ENCODE measurements around the gene ZAR1L. TPM values are rescaled to one million over a fixed set of nuclear protein-coding genes. Genes with fewer than 3 reads are reported as not detected.
A peak's percentile ranks its signal among the peaks of the same experiment; 100 is the strongest.

Gene ZAR1L
- total RNA-seq, 2 experiments from 2014 or later, result 0.20 to 0.21 TPM

DNA sequence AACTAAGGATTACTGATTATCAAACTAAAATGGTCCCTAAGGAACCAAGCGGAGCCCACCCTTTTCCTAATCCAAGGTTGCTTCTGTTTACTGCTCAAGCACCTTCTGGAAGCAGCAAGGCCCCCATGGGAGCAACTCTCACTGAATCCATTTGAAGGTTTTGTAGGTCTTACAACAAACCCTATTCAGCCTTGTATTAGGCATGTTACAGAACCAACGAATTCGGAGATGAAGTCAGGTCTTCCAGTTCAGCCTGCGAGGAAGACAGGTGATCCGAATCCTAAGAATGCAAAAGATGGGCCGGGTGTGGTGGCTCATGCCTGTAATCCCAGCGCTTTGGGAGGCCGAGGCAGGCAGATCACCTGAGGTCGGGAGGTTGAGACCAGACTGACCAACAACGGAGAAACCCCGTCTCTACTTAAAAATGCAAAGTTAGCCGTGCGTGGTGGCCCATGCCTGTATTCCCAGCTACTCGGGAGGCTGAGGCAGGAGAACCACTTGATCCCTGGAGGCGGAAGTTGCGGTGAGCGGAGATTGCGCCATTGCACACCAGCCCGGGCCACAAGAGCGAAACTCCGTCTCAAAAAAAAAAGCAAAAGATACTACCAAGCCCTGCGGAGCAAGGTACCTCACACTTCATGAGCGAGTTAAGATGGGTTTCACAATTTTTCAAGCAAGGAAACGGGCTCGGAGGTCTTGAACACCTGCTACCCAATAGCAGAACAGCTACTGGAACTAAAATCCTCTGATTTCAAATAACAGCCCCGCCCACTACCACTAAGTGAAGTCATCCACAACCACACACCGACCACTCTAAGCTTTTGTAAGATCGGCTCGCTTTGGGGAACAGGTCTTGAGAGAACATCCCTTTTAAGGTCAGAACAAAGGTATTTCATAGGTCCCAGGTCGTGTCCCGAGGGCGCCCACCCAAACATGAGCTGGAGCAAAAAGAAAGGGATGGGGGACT, 609 bp downstream of the ZAR1L start:
- no peaks in the 10 kb centered on the region for H3K9me3 Mint-ChIP-seq
- H3K4me1 Mint-ChIP-seq, result peaks cover 17% of the 10 kb centered on the region
- H3K27ac Mint-ChIP-seq, result peak overlapping the region; percentile 100
- peak overlapping the region; percentile 89 for H3K4me3 Mint-ChIP-seq
- H3K36me3 Mint-ChIP-seq, result peaks cover 14% of the 10 kb centered on the region
- no peaks in the 10 kb centered on the region for H3K27me3 Mint-ChIP-seq
- peak; percentile 61 for DNase-seq

DNA sequence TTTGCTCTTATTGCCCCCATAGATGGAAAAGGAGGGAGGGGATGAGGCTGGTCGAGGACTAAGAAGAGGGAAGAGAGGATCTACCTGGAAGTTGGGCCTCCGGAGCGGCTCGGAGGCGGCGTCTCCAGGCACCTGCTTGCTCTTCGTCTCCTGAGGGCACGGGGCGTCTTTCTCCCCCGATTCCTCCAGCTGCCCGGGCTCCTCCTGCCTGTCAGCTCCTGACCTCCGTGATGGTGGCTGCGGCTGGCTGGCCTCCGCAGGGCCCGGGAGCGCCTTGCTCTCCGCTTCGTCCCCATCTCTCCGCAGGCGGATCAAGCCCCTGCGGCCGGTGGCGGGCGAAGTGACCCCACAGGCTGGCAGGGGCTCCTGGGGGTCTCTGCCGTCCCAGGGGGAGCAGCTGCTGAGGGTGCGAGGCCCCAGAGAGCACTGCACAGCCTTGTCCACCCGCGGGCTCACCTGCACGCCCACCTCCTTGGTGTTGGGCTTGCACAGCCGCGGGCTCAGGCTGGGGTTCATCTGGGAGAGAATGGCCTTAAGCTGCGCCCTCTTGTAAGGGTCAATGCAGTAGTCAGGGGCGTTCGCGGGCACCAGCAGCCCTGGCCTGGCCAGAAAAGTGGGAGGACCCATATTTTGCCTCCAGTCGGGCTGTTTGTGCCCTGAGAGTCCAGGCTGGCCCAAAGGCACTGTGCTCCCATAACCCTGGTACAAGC, 3.8 kb downstream of the ZAR1L start:
- no peaks in the 10 kb centered on the region for H3K36me3 Mint-ChIP-seq
- no peaks in the 10 kb centered on the region for H3K27me3 Mint-ChIP-seq
- no peak for DNase-seq
- no peak overlapping the region for H3K4me3 Mint-ChIP-seq
- no peak overlapping the region for H3K27ac Mint-ChIP-seq
- no peaks in the 10 kb centered on the region for H3K9me3 Mint-ChIP-seq
- peaks cover 23% of the 10 kb centered on the region for H3K4me1 Mint-ChIP-seq

DNA sequence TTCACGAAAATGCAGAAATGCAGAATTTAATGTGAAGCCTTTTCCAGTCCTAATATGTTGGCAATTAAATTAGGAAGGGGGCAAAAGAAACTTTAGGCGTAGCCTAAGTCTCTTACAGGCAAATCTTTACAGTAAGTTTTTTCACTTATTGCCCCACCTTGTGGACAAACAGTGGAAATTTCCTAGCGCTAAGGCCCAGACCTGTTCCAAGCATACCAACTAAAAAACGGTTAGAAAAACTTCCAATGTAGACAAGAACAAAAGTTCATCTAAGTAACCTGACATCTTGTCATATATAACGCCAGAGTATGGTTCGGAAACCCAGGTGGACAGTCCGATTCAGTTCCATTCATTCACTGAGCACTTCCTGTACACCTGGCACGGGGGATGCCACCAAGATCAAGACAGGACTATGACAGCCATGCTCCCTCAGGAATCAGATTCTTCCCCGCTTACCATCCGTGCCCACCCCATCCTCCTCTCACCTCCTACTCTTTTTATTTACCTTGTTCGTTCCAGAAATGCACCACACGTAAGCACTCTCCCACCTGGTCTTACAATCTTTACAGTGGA, 4.9 kb downstream of the ZAR1L start:
- H3K9me3 Mint-ChIP-seq, result no peaks in the 10 kb centered on the region
- H3K27ac Mint-ChIP-seq, result no peak overlapping the region
- no peak for DNase-seq
- no peak overlapping the region for H3K4me3 Mint-ChIP-seq
- H3K4me1 Mint-ChIP-seq, result peaks cover 20% of the 10 kb centered on the region
- no peaks in the 10 kb centered on the region for H3K27me3 Mint-ChIP-seq
- no peaks in the 10 kb centered on the region for H3K36me3 Mint-ChIP-seq

DNA sequence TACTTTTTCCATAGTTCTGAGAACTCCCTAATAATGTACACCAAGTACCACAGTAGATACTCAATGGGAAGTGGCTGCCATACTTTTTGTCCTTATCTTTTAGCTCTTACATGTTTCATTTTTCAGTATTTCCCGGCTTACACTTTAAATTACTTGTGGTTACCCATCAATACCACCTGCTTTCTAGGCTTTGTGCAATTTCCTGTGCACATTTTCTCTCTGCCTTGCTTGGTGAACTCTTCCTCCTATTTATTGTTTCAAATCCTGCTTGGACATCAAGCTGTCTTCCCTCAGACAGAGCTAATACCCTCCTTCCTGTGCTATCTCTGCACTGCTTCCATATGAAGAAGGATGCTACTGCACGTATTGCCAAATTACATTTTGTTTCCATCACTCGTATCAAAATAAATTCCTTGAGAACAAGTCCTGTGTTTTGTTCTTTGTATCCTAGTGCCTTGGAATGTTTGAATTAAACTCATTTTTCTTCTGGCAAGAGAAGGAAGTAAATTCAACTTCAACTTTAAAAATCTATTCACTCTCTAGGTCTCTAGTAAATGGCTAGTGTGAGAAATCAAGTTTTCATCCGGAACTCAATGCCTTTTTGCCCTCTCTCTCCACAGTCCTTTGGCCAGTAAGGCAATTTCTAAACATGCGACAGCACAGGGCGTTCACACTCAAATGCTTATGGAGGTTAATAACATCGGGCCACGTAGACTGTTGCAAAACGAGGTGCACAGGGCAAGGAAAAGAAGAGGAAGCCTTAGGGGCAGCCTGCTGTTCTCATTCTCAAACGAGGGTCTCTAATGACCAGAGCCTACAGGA, 5.6 kb downstream of the ZAR1L start:
- no peak for DNase-seq
- H3K9me3 Mint-ChIP-seq, result no peaks in the 10 kb centered on the region
- no peaks in the 10 kb centered on the region for H3K36me3 Mint-ChIP-seq
- no peak overlapping the region for H3K4me3 Mint-ChIP-seq
- H3K4me1 Mint-ChIP-seq, result peaks cover 15% of the 10 kb centered on the region
- H3K27ac Mint-ChIP-seq, result no peak overlapping the region
- no peaks in the 10 kb centered on the region for H3K27me3 Mint-ChIP-seq

DNA sequence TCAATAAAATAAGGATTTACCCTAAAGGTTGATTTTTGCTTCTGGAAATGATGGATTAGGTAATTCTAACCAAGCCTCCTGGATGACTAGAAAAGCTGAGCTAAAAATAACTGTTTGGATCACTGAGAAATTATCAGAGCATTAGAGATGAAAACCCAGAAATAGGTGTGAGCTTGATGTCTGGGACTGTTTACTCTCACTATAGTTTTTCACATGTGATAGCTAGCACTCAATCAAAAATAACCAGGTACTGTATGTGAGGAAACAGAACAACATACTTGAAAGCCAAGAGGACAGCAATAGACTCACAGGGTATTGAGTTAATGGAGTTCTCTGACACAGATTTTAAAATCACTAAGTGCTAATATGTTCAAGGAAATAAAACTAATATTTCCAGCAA, 9.5 kb downstream of the ZAR1L start:
- Mint-ChIP-seq H3K27me3 (no peaks in the 10 kb centered on the region), H3K27ac (no peak overlapping the region), H3K36me3 (no peaks in the 10 kb centered on the region), H3K4me3 (no peak overlapping the region), H3K4me1 (peaks cover 13% of the 10 kb centered on the region), H3K9me3 (no peaks in the 10 kb centered on the region)
- no peak for DNase-seq

DNA sequence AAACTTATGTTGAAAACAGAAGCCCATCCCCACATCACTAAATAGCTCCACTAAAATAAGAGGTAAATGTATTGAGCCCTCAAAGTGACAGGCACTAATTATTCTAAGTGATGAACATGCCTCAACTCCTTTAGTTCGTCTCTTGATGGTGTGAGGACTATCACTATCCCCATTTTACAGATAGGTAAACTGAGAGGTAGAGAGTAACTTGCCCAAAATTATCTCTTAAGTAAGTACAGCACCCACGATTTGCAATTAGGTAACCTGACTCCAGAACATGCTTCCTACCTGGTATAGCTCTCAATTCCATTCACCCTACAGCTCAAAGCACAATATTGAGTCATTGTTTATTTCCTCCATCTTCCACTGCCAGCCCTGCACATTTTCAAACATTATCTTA, 12.7 kb downstream of the ZAR1L start:
- H3K4me3 Mint-ChIP-seq, result no peak overlapping the region
- no peaks in the 10 kb centered on the region for H3K36me3 Mint-ChIP-seq
- no peaks in the 10 kb centered on the region for H3K9me3 Mint-ChIP-seq
- peaks cover 21% of the 10 kb centered on the region for H3K27me3 Mint-ChIP-seq
- DNase-seq, result no peak
- peaks cover 3% of the 10 kb centered on the region for H3K4me1 Mint-ChIP-seq
- no peak overlapping the region for H3K27ac Mint-ChIP-seq

DNA sequence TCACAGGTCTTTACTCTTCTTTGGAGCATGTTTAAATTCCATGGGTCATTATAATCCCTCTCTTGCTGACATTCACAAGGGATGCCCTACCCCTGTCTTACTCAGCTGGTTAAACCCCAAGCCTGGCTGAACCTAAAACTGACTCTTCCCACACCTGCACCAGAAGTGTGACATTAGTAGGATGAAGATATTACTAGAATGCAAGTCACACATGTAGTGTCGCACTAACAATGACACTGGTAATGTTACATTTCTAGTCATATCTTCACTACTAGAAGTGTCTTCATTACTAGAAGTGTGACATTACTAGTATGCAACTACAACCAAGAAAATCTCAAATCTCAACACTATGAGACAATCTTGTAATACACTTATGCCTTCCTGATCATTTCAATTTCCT, 14.2 kb downstream of the ZAR1L start:
- H3K27me3 Mint-ChIP-seq, result peaks cover 24% of the 10 kb centered on the region
- no peaks in the 10 kb centered on the region for H3K36me3 Mint-ChIP-seq
- no peak for DNase-seq
- H3K4me1 Mint-ChIP-seq, result peaks cover 12% of the 10 kb centered on the region
- no peaks in the 10 kb centered on the region for H3K9me3 Mint-ChIP-seq
- H3K27ac Mint-ChIP-seq, result no peak overlapping the region
- H3K4me3 Mint-ChIP-seq, result no peak overlapping the region

DNA sequence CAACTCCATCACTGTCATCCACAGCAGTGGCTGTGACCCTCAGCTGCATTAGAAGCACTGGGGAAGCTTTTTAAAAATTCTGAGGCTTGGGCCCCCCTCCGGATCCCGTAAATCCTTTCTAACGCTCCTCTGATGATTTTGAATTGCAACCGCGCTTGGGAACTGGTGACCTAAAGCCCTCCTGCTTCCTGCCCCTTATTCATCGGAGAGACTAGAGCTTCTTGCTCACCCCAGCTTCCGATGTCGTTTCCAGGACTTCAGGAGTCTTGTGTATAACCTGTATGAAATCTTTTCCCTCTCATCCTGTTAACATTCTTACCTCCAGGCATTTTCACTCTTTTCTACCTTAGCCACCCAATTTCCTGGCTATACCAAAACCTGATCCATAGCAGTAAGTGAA, 14.8 kb downstream of the ZAR1L start:
- Mint-ChIP-seq H3K9me3 (no peaks in the 10 kb centered on the region), H3K27me3 (peaks cover 24% of the 10 kb centered on the region), H3K36me3 (no peaks in the 10 kb centered on the region), H3K4me1 (peaks cover 12% of the 10 kb centered on the region), H3K4me3 (no peak overlapping the region), H3K27ac (no peak overlapping the region)
- DNase-seq, result no peak

DNA sequence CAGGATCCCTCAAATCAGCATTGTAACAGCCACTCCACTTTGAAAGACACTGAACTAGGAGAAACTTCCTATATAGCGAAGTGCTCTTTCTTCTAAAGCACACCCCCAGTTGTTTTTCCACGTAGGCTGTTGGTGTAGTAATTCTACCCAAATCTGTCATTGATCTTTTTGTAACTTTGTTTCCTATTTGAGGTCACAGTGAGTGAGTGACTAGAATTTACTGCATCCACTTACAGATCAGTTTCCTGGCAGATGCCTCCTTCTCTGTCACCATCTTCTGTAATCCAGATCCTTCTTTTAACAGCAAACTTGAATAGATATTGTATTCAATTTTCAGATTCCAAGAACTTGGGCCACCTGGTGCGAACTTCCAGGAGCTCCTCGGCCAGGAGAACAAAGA, 15.3 kb downstream of the ZAR1L start:
- H3K27me3 Mint-ChIP-seq, result peaks cover 24% of the 10 kb centered on the region
- no peak overlapping the region for H3K4me3 Mint-ChIP-seq
- H3K27ac Mint-ChIP-seq, result no peak overlapping the region
- DNase-seq, result no peak
- H3K9me3 Mint-ChIP-seq, result no peaks in the 10 kb centered on the region
- no peaks in the 10 kb centered on the region for H3K36me3 Mint-ChIP-seq
- H3K4me1 Mint-ChIP-seq, result peaks cover 12% of the 10 kb centered on the region

DNA sequence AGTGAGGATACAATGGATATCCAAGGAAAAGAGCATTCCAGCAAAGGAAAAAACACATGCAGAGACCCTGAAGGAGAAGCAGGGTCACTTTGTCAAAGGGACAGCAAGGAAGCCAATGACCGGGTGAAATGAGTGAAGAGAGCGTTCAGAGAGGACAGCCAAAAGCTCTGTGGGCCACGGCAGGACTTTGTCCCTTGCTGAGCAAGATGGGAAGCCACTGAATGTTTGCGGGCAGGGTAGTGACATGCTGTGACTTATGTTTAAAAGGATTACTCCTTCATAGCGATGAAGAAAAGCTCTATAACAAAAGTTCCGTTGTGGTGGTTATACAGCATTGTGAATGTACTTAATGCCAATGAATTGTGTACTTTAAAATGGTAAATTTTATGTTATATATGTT, 16.5 kb downstream of the ZAR1L start:
- Mint-ChIP-seq H3K9me3 (no peaks in the 10 kb centered on the region), H3K27me3 (peaks cover 24% of the 10 kb centered on the region), H3K4me1 (peaks cover 12% of the 10 kb centered on the region), H3K4me3 (no peak overlapping the region), H3K27ac (no peak overlapping the region), H3K36me3 (no peaks in the 10 kb centered on the region)
- DNase-seq, result no peak

DNA sequence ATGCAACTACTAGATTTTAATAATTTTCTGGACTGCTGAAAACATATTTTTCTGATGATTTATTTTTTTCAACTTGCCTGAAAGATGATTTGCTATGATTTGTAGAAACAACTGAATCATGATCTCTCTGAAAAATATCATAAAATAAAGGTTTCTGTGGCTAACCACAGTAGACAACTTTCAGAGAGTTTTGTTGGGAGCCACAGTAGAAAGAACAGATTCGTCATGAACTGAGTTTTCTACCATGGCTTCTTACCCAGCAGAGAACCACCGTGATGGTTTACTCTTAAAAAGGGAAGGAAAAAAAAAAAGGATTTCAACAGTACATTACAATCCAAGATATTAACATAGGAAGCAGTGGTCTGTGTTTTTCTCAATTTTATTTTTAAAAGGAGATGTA, 18.0 kb downstream of the ZAR1L start:
- H3K36me3 Mint-ChIP-seq, result no peaks in the 10 kb centered on the region
- peaks cover 12% of the 10 kb centered on the region for H3K4me1 Mint-ChIP-seq
- H3K27me3 Mint-ChIP-seq, result peaks cover 24% of the 10 kb centered on the region
- H3K9me3 Mint-ChIP-seq, result no peaks in the 10 kb centered on the region
- no peak for DNase-seq
- H3K27ac Mint-ChIP-seq, result no peak overlapping the region
- no peak overlapping the region for H3K4me3 Mint-ChIP-seq

DNA sequence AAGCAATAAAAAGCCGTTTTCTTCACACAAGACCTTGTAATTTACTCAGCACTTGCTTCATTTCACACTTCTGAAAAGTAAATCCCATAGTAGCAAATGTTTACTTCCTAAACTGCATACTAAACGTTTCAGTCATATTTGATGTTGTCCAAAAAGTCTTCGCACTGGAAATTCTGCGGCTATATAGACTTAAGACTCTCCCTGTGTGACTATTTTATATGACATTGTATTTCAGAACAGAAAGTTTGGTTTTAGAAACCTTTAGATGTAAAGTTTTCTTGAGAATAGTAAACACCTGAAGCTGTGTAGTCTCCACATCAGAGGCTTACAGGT, 29.6 kb downstream of the ZAR1L start:
- no peaks in the 10 kb centered on the region for H3K4me1 Mint-ChIP-seq
- H3K36me3 Mint-ChIP-seq, result no peaks in the 10 kb centered on the region
- peaks cover 3% of the 10 kb centered on the region for H3K27me3 Mint-ChIP-seq
- no peaks in the 10 kb centered on the region for H3K9me3 Mint-ChIP-seq
- H3K4me3 Mint-ChIP-seq, result no peak overlapping the region
- no peak overlapping the region for H3K27ac Mint-ChIP-seq
- DNase-seq, result no peak

DNA sequence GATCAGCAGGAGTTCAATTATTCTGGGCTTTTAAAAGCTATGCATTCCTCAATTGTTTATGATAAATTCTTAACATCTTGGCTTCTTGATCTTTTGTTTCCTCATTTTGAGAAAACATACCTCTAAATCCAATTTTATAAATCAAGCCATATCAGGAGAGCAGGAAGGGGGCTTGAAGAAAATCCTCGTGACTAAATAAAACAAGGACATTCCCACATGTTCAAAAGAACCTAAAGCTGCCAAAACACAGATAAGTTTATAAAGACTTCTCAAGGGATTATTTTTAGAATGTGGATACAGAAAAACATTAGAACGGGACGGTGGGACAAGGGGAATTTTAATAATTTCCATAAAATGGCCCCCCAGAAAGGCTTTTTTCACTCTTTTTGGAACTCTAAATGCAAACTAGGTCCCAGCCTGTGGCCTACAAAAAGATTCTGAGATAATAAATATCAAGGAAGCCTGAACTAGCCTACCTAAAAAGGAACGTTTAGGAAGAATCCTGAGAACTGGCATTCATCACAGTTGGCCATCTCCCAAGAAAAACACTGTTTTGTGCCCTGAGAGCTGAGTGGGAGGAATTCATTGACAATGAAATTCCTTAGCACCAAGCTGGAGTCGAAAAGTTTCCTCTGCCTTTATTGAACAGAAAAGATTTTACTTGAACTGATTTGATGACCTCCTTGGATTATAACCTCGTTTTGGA, 30.1 kb downstream of the ZAR1L start:
- Mint-ChIP-seq H3K4me3 (no peak overlapping the region), H3K27me3 (peaks cover 3% of the 10 kb centered on the region), H3K36me3 (no peaks in the 10 kb centered on the region), H3K4me1 (no peaks in the 10 kb centered on the region), H3K27ac (no peak overlapping the region), H3K9me3 (no peaks in the 10 kb centered on the region)
- no peak for DNase-seq

DNA sequence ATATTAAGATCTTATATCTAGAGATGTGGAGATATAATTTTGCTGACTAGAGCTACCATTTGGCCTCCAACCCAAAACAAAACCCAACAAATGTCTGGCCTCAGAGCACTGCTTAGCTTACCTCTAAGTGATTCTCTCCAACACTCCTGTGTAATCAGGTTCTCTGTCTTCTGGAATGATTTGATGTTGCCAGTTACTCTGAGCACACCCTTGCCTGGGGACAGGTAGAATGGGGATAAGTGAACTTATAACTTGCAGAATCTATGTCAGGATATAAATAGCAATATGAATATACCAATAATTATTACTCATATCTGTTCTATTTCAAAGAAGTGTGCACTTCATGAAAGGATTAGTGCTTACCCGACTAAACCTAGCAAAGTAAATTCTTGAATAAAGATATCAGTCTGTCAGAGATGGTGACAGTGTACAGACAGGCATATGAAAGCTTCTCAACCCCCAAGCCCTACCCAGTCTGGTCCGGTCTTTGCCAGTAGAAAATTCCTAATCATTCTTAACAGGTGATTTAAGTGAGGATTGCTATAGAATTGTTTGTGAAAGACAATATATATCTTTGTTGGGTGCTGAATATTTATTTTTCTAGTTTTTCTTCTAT, 33.0 kb downstream of the ZAR1L start:
- Mint-ChIP-seq H3K4me3 (no peak overlapping the region), H3K36me3 (no peaks in the 10 kb centered on the region), H3K27ac (no peak overlapping the region), H3K9me3 (no peaks in the 10 kb centered on the region), H3K27me3 (peaks cover 3% of the 10 kb centered on the region), H3K4me1 (peaks cover 2% of the 10 kb centered on the region)
- DNase-seq, result no peak

Measured in activated naive CD8-positive, alpha-beta T cell treated with anti-CD3 and anti-CD28 coated beads for 36 hours (primary cell).